Measurements from ENCODE around the gene NECTIN2. TPM values are rescaled to one million over a fixed set of nuclear protein-coding genes. Genes with fewer than 3 reads are reported as not detected.
"Not testable (repeated sequence)": the region's sequence is repeated elsewhere in the genome, so short reads cannot be mapped to it uniquely, and the experiment has no call there.

The NECTIN2 gene
- polyA plus RNA-seq, 12 donors = 32.7 to 96.2 (median 44.5) TPM; not detected in 1

DNA sequence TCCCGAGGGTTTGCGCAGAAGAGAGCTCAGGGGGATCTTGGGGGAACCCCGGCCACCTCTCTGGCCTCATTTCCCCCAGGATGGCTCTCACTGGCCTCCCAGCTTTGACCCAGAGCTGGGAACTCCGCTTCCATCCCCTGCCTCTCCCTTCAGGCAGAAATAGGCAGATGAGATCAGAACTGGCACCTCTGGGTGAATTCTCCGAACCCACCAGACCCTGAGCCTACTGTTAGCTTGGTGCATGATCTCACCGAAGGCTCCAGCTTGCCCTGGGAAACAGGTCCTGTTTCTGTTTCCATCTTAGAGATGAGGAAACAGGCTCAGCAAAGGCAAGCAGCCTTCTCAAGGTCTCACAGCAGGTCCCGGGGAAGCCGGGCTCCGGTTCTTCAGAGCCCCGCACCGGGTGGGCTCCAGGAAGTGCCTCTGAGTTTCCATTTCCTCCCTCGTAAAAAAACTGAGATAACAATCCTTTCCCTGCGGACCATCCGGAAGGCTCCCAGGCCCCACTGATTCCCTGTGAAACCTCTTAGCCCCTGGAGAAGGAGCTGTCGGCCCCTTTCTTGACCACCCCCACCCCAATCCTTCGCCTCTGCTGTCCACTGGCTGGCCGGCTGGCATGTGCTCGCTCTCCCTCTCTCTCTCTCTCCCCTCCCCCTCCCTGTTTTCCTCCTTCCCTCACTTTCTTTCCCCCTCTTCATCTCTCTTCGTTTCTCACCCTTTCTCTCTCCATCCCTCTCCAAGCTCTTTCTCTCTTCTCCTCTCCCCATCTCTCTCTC is 2.1 kb downstream of the NECTIN2 start:
- DNase-seq = peak; percentile 35

GRCh38 chr19:44848812-44849447 is 2.8 kb downstream of the NECTIN2 start:
- no peak for DNase-seq

- DNase-seq = no peak
These were observed 4.6 kb downstream of the NECTIN2 start for GRCh38 chr19:44850641-44851109.

GRCh38 chr19:44851427-44851826 is 5.3 kb downstream of the NECTIN2 start:
- no peak for DNase-seq

- DNase-seq = no peak
These were observed 9.5 kb downstream of the NECTIN2 start for GRCh38 chr19:44855606-44856005.

GRCh38 chr19:44856421-44857083 is 10.5 kb downstream of the NECTIN2 start:
- DNase-seq = no peak

GRCh38 chr19:44857837-44858236 is 11.7 kb downstream of the NECTIN2 start:
- DNase-seq = no peak

DNA sequence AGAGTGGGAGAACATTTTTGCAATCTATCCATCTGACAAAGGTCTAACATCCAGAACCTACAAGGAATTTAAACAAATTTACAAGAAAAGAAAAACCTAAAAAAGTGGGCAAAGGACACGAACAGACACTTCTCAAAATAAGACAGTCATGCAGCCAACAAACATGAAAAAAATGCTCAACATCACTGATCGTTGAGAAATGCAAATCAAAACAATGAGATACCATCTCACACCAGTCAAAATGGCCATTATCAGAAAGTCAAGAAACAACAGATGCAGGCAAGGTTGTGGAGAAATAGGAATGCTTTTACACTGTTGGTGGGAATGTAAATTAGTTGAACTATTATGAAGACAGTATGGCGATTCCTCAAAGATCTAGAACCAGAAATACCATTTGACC is 15.5 kb downstream of the NECTIN2 start:
- DNase-seq = not testable (repeated sequence)

GRCh38 chr19:44863990-44864389 is 17.9 kb downstream of the NECTIN2 start:
- DNase-seq = no peak

DNA sequence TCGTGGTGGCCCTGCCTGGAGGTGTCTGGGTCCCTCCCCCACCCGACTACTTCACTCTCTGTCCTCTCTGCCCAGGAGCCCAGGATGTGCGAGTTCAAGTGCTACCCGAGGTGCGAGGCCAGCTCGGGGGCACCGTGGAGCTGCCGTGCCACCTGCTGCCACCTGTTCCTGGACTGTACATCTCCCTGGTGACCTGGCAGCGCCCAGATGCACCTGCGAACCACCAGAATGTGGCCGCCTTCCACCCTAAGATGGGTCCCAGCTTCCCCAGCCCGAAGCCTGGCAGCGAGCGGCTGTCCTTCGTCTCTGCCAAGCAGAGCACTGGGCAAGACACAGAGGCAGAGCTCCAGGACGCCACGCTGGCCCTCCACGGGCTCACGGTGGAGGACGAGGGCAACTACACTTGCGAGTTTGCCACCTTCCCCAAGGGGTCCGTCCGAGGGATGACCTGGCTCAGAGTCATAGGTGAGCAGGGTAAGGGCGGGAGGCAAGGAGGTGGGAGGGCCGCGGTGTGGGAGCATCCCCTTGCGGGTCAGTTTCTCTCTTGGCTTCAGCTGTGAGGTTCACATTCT is 19.2 kb downstream of the NECTIN2 start:
- no peak for DNase-seq

DNA sequence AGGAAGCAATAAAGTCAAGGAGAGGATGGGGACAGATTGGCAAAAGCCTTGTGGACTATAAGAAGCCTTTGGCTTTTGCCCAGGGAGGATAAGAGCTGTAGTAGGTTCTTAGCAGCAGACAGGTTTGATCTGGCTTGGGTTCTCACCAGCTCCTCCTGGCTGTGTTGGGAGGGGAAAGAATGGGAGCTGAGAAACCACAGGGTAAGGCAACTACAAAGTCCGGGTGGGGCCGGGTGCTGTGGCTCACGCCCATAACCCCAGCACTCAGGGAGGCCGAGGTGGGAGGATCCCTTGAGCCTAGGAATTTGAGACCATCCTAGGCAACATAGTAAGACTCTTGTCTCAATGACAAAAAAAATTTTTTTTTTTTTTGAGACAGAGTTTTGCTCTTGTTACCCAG is 20.6 kb downstream of the NECTIN2 start:
- no peak for DNase-seq

- no peak for DNase-seq
These were observed 21.5 kb downstream of the NECTIN2 start for GRCh38 chr19:44867578-44867977.

- no peak for DNase-seq
These were observed 23.8 kb downstream of the NECTIN2 start for GRCh38 chr19:44869733-44870470.

GRCh38 chr19:44871809-44872208 is 25.7 kb downstream of the NECTIN2 start:
- DNase-seq = no peak

- DNase-seq = no peak
These were observed 26.6 kb downstream of the NECTIN2 start for GRCh38 chr19:44872661-44873060.

DNA sequence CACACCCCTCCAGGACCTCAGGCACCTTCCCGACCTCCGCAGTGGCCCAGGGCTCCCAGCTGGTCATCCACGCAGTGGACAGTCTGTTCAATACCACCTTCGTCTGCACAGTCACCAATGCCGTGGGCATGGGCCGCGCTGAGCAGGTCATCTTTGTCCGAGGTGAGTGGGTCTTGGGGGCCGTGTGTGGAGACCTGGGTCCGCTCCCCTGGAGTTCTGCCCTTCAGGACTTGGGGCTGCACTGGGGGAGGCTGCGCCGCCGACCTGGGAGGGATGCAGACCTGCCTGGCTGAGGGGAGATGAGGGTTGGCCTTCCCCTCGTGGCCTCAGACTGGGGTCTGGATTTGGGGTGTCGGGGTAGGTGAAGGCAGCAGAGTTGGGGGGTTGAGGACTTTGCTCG is 28.2 kb downstream of the NECTIN2 start:
- DNase-seq = no peak

- DNase-seq = no peak
These were observed 29.8 kb downstream of the NECTIN2 start for GRCh38 chr19:44875666-44876451.

DNA sequence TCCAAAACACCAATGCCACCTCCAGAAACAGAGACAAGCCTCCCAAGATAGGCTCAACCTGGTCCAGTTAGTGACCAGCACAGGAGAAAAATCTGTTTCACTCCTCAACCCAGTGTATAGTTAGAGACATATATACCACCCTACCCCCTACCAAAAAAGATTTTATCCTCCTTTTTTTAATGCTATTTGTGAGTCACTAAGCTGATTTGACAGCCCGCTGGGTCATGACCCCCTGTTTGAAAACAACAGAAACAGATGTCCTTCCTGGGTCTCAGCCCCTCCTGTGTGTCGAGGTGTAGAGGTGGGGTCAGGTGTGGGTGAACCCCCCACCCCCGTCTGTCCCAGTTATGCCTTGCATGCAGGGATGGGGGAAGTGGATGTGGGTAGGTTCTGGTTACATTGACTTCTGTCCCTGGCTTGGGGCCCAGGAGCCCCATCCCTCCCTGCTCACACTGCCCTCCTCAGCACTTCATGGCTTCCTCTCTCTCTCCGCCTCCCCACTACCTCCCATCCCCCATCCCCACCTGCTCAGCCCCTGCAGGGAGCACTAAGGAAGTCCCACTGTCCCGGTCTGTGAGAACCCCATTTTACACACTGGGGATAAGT is 30.9 kb downstream of the NECTIN2 start:
- DNase-seq = no peak

- no peak for DNase-seq
These were observed 32.2 kb downstream of the NECTIN2 start for GRCh38 chr19:44878120-44878865.
